PC-9 (cell line): Measurements from ENCODE around the gene ANTXR2. TPM values are rescaled to one million over a fixed set of nuclear protein-coding genes. Genes with fewer than 3 reads are reported as not detected.

Experiments
- BruUV-seq: library from RNA; stranded (reverse); fragments of 400-500 nt; replicated peaks from 2 replicates; lab custom pipeline; 2021; lab: Mats Ljungman, UMichigan
- CTCF ChIA-PET: fragments of 300-600 bp; sonication (Branson Sonifier 250); formaldehyde crosslinking; loops from one replicate; lab custom pipeline; 2022; ENCODE audit warnings: antibody characterized with exemption; lab: Charles Lee
- POLR2A ChIA-PET: fragments of 300-600 bp; sonication (Branson Sonifier 250); formaldehyde crosslinking; loops from one replicate; lab custom pipeline; 2022; ENCODE audit warnings: antibody characterized with exemption; ENCODE audit not compliant: unreplicated experiment; lab: Charles Lee
- DNase-seq, 2 experiments: peaks; one replicate each; pipeline versions ENCODE4 v3.0.0 to v3.0.0-alpha.2; 2015 to 2022; ENCODE audit warnings: mixed read lengths in 1 of 2
- H2AFZ ChIP-seq: fragments of 200-600 bp; sonication (generic); 2 replicates; pipeline ENCODE4 v1.8.1; 2017; ENCODE audit warnings: antibody characterized with exemption
- H3F3A ChIP-seq: fragments of 200-600 bp; sonication (generic); 2 replicates; pipeline ENCODE4 v1.8.1; 2017; ENCODE audit warnings: antibody characterized with exemption, mild to moderate bottlenecking, low read depth; ENCODE audit not compliant: insufficient read depth
- H3K27ac ChIP-seq: fragments of 200-600 bp; sonication (generic); 2 replicates; pipeline ENCODE4 v1.6.1; 2016; ENCODE audit warnings: mixed run types
- H3K27me3 ChIP-seq: fragments of 200-600 bp; sonication (generic); 2 replicates; pipeline ENCODE4 v1.6.1; 2016; ENCODE audit warnings: low read depth, mixed run types; ENCODE audit not compliant: insufficient read depth
- H3K36me3 ChIP-seq: fragments of 200-600 bp; sonication (generic); 2 replicates; pipeline ENCODE4 v1.6.1; 2016; ENCODE audit warnings: low read depth, mixed run types
- H3K4me1 ChIP-seq: fragments of 200-600 bp; sonication (generic); replicated peaks from 2 replicates; pipeline ENCODE4 v1.6.1; 2016; ENCODE audit warnings: mixed run types; ENCODE audit not compliant: insufficient read depth
- H3K4me2 ChIP-seq: fragments of 200-600 bp; sonication (generic); 2 replicates; pipeline ENCODE4 v1.6.1; 2017; ENCODE audit warnings: mixed run types
- H3K4me3 ChIP-seq: fragments of 200-600 bp; sonication (generic); 2 replicates; pipeline ENCODE4 v1.6.1; 2016; ENCODE audit warnings: mixed run types
- H3K79me2 ChIP-seq: fragments of 200-600 bp; sonication (generic); 2 replicates; pipeline ENCODE4 v1.6.1; 2017; ENCODE audit warnings: low read depth, mixed run types
- H3K9me2 ChIP-seq: fragments of 200-600 bp; sonication (generic); 2 replicates; pipeline ENCODE4 v1.8.1; 2017; ENCODE audit warnings: mild to moderate bottlenecking; ENCODE audit not compliant: insufficient read depth
- H3K9me3 ChIP-seq: fragments of 200-600 bp; sonication (generic); 2 replicates; pipeline ENCODE4 v1.8.1; 2016; ENCODE audit warnings: low read depth; ENCODE audit not compliant: insufficient read depth
- H4K20me1 ChIP-seq: fragments of 200-600 bp; sonication (generic); 2 replicates; pipeline ENCODE4 v1.8.1; 2017; ENCODE audit not compliant: insufficient read depth
- CTCF ChIP-seq: fragments of 200-600 bp; sonication (generic); conservative IDR thresholded peaks from 2 replicates; pipeline ENCODE4 v1.6.1; 2017; ENCODE audit warnings: mixed run types, antibody characterized with exemption, mild to moderate bottlenecking, moderate library complexity
- EZH2 ChIP-seq: fragments of 200-600 bp; sonication (generic); IDR thresholded peaks from 2 replicates; pipeline ENCODE4 v1.8.0; 2017; ENCODE audit warnings: antibody characterized with exemption, low read depth
- intact Hi-C: fragments of 100-400 bp; cut with micrococcal nuclease; formaldehyde crosslinking; loops from one replicate; pipeline ENCODE4 v1.10.0; 2022; ENCODE audit not compliant: unreplicated experiment
- total RNA-seq: library from RNA; stranded (reverse); gene quantifications from 2 replicates; pipeline ENCODE4 v1.2.3, GENCODE V29; 2021

Gene ANTXR2
- total RNA-seq, 1 experiment from 2014 or later: 2.0 TPM

DNA sequence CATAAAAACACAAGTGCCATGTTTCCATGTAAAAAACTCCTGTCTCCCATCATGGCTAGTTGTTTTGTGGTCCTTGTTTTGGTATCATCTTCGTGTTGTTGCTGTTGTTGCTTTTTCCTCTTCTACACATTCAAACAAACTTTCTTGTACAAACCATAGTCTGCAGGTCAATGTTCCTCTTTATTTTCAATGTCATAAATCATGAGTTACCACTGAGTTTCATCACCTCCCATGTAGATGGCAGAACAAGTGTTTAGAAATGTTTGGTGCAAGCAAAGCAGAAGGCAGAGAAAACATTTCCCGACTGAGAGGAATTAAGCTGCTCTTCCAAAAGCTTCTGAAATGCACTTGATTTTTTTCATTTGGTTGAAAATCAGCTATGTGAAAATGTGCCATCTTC is 166.0 kb downstream of the ANTXR2 start:
- Histone ChIP-seq H3K4me2 (no peak overlapping the region), H3K36me3 (no peaks in the 10 kb centered on the region), H3K9me2 (no peaks in the 10 kb centered on the region), H2AFZ (no peak overlapping the region), H3K4me1 (no peaks in the 10 kb centered on the region), H3K27me3 (no peaks in the 10 kb centered on the region), H3K9me3 (no peaks in the 10 kb centered on the region), H3K79me2 (no peaks in the 10 kb centered on the region), H3K27ac (no peak overlapping the region), H3K4me3 (no peak overlapping the region), H4K20me1 (no peaks in the 10 kb centered on the region), H3F3A (no peaks in the 10 kb centered on the region)
- POLR2A ChIA-PET: no interaction called here
- DNase-seq: no peak
- BruUV-seq: no TSS peak
- TF ChIP-seq EZH2 (no peak), CTCF (no peak)
- intact Hi-C loops: no loop called here
- CTCF ChIA-PET: no interaction called here

GRCh38 chr4:79906303-79906702 is 166.7 kb downstream of the ANTXR2 start:
- no peaks in the 10 kb centered on the region for H3K79me2 ChIP-seq
- no TSS peak for BruUV-seq
- intact Hi-C loops: no loop called here
- no peaks in the 10 kb centered on the region for H3K9me2 ChIP-seq
- no peak overlapping the region for H3K4me3 ChIP-seq
- H4K20me1 ChIP-seq: no peaks in the 10 kb centered on the region
- H3K36me3 ChIP-seq: no peaks in the 10 kb centered on the region
- ChIA-PET POLR2A (no interaction called here), CTCF (no interaction called here)
- no peak for DNase-seq
- no peaks in the 10 kb centered on the region for H3F3A ChIP-seq
- TF ChIP-seq CTCF: no peak
- no peak for TF ChIP-seq EZH2
- no peaks in the 10 kb centered on the region for H3K9me3 ChIP-seq
- no peak overlapping the region for H3K27ac ChIP-seq
- H3K4me1 ChIP-seq: no peaks in the 10 kb centered on the region
- no peak overlapping the region for H3K4me2 ChIP-seq
- no peak overlapping the region for H2AFZ ChIP-seq
- no peaks in the 10 kb centered on the region for H3K27me3 ChIP-seq

DNA sequence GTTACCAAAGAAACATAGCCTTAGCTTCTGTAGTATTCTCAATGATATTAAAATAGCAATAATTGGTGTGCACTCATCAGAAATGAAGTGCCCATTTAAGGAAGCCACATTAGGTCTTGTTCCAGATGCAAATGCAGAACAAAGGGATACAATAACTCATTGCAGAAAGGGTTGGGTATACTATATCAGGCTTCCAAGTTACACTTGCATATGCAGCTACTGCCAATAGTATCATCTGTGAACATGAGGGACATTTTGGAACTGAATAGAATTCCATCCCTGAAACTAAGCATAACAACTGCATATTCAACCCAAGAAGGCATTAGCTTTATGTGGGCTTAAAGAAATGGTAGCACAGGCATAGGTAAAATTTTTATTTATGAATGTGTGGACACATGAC is 167.8 kb downstream of the ANTXR2 start:
- no peak for DNase-seq
- BruUV-seq: no TSS peak
- no peaks in the 10 kb centered on the region for H3K79me2 ChIP-seq
- H3K4me1 ChIP-seq: no peaks in the 10 kb centered on the region
- H3K9me3 ChIP-seq: no peaks in the 10 kb centered on the region
- H2AFZ ChIP-seq: no peak overlapping the region
- no peak overlapping the region for H3K4me2 ChIP-seq
- H3K4me3 ChIP-seq: no peak overlapping the region
- H3F3A ChIP-seq: no peaks in the 10 kb centered on the region
- TF ChIP-seq EZH2 (no peak), CTCF (no peak)
- no peak overlapping the region for H3K27ac ChIP-seq
- no peaks in the 10 kb centered on the region for H3K9me2 ChIP-seq
- no peaks in the 10 kb centered on the region for H3K27me3 ChIP-seq
- H4K20me1 ChIP-seq: no peaks in the 10 kb centered on the region
- H3K36me3 ChIP-seq: no peaks in the 10 kb centered on the region
- ChIA-PET POLR2A (no interaction called here), CTCF (no interaction called here)
- intact Hi-C loops: no loop called here
